Hepatocyte (in vitro differentiated cells): Measurements from ENCODE around the gene SAMD1.

ENCODE experiments used
- EZH2 ChIP-seq: fragments of 200-600 bp; sonication (generic); IDR thresholded peaks from 2 replicates; pipeline ENCODE4 v1.6.1; 2016; ENCODE audit warnings: antibody characterized with exemption, mild to moderate bottlenecking, borderline replicate concordance
- EZH2phosphoT487 ChIP-seq: fragments of 200-600 bp; sonication (generic); IDR thresholded peaks from one replicate; pipeline ENCODE4 v1.6.1; 2018; ENCODE audit warnings: antibody characterized with exemption, mild to moderate bottlenecking, low read depth, moderate library complexity; ENCODE audit not compliant: unreplicated experiment, severe bottlenecking
- TF ChIP-seq, protein P1 (sequence below): fragments of 200-600 bp; sonication (generic); IDR thresholded peaks from 2 replicates; pipeline ENCODE4 v1.5.1; 2016; ENCODE audit warnings: antibody characterized with exemption, mild to moderate bottlenecking; ENCODE audit not compliant: poor library complexity

DNA sequence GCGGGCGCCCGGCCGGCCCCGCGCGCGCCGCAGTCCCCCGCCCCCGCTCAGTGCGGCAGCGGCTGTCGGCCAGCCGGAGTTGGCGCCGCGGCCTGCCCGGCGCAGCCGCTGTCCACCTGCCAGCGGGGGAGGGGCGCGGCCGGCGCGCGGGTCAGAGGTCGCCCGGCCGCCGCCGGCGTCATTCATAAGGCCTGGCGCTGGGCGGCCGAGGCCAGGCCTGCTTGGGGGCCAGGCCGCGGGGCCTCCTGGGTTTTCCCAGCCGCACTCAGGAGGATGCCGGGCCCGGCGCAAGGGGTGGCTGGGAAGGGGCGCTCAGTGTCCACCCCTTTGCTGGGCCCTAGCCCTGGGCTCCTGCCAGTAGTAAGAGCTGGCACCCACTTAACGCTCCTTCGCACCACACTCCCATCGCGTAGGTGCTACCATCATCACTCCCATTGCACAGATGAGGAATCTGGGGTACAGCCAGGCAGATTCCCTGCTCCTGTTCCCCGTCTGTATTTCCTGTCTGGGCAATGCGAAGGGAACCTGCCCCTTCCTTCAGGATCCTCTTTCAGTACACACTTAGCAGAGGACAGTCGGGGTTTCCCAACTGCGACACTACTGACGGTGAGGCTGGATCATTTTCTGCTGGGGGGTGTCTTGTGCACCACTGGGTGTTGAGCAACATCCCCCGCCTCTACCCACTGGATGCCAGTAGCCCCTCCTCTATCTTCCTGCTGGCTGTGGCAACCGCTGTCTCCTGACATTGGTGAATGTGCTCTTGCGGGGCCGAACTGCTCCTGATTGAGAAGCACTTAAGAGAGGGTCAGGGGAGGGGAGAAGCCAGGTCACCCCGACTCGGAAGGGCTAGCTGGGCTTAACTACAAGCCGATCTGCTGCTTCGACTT is 27.9 kb upstream of the SAMD1 start:
- TF ChIP-seq, protein P1, sequence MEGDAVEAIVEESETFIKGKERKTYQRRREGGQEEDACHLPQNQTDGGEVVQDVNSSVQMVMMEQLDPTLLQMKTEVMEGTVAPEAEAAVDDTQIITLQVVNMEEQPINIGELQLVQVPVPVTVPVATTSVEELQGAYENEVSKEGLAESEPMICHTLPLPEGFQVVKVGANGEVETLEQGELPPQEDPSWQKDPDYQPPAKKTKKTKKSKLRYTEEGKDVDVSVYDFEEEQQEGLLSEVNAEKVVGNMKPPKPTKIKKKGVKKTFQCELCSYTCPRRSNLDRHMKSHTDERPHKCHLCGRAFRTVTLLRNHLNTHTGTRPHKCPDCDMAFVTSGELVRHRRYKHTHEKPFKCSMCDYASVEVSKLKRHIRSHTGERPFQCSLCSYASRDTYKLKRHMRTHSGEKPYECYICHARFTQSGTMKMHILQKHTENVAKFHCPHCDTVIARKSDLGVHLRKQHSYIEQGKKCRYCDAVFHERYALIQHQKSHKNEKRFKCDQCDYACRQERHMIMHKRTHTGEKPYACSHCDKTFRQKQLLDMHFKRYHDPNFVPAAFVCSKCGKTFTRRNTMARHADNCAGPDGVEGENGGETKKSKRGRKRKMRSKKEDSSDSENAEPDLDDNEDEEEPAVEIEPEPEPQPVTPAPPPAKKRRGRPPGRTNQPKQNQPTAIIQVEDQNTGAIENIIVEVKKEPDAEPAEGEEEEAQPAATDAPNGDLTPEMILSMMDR = no peak
- TF ChIP-seq EZH2phosphoT487 (no peak), EZH2 (no peak)
